NCI-H524 treated with DMSO at 0.1 percent for 48 hours (cell line): Measurements from ENCODE around the gene CFAP157.

Experiments
- DNase-seq: peaks from one replicate; lab custom pipeline; 2025; lab: John Stamatoyannopoulos, UW

Gene CFAP157

DNA sequence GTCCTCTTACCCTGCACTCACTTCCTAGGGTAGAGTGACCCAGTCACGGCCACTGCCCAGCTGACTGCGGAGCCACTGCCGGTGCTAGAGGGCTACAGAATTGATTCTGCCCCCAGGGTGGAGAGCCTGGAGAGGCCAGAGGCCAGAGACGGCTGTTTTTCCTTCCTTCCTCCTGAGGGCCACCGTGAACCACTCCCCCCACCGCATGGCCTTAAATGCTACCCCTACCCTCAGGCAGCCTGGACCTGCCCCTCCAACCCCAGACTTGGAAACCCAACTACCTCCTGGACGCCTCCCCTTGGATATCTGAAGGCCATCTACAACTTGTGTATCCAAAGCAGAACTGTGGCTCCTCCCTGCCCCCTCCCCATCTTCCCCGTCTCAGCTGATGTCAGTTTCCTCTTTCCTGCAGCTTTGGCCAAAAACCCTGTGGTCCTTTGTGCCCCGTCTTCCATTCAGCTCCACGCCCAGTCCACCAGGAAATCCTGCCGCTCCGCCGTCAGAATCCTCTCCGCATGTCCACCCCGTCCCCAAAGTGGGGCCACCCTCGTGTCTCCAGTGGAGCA is 55.4 kb downstream of the CFAP157 start:
- no peak for DNase-seq

DNA sequence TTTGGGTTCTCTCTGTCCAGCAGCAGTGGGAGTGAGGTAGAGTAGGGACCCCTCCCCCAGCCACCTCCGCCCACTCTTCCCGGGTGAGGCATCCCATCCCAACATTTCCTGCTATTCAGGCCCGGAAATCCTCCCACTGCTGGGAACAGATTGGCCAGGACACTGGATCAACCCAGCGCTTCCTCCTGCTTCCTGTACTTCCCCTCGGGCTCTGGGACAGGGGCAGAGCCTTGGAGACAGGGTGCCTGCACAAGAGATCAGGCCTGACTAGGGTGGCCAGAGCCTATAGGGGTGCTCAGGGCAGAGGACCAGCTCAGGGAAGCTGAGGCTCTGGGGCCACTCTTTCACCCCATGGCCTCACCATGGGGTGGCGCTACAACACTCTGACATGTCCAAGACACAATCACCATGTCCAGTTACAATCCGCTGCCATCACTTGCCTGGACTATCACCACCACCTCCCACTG is 57.2 kb downstream of the CFAP157 start:
- DNase-seq = no peak

DNA sequence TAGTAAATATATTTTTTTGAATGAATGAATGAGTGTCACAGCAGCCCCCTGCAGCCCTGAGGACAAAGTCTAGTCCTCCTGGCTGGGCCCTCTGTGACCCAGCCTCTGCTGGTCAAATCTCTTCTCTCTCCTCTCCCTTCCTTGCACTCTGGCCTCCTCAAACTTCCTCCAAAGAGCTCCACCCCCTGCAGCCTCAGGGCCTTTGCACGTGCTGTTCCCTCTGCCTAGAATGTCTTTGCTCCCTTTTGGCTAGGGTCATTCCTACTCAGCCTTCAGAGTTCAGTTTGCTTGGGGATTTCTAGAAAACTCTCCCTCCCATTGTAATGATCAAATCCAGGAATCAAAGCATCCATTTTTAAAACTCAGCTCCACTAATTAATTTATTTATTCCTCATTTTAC is 58.6 kb downstream of the CFAP157 start:
- DNase-seq = no peak
